CD4-positive, alpha-beta T cell treated with Interleukin-15 for 4 hours (primary cell): ENCODE data around the gene SMYD3.
"Not testable (repeated sequence)": the region's sequence is repeated elsewhere in the genome, so short reads cannot be mapped to it uniquely, and the experiment has no call there.

Experiments
- DNase-seq: peaks from one replicate; pipeline ENCODE4 v3.0.0-alpha.2; 2020; ENCODE audit warnings: low spot score

SMYD3 gene

DNA sequence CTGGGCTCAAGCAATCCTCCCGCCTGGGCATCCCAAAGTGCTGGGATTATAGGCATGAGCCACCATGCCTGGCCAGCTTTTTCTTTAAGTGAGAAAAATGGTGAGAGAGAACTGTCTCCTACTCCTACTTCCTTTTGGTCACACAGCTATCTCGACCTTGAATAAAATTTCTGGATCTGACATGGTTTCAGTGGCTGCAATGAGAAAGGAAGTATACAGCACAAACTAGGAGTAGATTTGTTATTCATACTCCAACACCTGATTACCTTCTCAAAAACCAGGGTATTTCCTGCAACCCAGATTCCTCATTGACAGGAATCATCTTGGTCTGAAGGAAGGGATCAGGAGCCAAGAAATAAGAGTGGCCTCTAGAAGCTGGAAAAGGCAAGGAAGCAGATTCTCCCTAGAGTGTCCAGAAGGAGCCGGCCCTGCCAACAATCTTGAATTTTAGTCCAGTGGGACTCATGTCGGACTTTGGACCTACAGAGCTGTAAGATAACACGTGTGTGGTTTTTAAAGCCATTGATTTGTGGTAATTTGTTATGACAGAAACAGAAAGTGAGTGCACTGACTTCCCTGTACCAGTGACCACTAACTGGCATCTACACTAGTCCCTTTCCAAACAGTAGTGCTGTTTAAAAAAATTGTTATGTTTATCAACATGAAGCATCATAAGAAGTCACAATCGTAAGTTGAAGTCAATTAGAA lies 516.6 kb downstream of the SMYD3 start:
- no peak for DNase-seq

GRCh38 chr1:245988393-245989078 lies 518.5 kb downstream of the SMYD3 start:
- no peak for DNase-seq

DNA sequence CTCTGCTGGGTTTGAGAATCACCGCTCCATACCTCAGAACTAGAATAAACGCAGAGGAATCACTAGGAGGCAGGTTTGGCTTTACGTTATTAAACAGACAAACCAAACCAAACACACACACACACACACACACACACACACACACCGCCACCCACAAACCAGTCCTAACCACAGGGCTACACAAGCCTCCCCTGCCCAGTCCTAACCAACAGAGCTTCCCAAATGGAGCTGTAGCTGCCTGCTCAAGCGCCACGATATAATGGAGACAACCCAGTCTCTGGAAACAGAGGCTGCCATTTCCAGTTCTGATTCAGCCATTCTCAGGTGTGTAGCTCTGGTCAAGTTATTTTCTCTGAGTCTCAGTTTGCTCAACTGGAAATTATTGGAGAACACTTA lies 519.1 kb downstream of the SMYD3 start:
- no peak for DNase-seq

- DNase-seq, result no peak
Observed at GRCh38 chr1:245987577-245987976, 519.5 kb downstream of the SMYD3 start.

DNA sequence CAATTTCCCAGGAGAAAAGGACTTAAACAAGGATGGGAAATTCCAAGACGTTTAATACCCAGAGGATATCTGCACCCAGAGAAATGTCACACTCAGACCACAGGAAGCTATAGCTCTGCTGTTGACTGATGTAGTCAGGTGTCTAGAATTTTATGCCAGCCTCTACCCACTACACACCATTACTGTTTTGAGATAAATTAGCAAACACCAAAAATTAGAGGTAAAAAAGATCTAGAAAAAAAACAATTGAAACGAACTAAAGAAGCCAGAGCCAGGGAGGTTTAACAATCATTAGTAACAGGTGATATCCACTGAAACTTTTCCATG lies 519.9 kb downstream of the SMYD3 start:
- no peak for DNase-seq

GRCh38 chr1:245986404-245987218 lies 520.5 kb downstream of the SMYD3 start:
- no peak for DNase-seq

DNA sequence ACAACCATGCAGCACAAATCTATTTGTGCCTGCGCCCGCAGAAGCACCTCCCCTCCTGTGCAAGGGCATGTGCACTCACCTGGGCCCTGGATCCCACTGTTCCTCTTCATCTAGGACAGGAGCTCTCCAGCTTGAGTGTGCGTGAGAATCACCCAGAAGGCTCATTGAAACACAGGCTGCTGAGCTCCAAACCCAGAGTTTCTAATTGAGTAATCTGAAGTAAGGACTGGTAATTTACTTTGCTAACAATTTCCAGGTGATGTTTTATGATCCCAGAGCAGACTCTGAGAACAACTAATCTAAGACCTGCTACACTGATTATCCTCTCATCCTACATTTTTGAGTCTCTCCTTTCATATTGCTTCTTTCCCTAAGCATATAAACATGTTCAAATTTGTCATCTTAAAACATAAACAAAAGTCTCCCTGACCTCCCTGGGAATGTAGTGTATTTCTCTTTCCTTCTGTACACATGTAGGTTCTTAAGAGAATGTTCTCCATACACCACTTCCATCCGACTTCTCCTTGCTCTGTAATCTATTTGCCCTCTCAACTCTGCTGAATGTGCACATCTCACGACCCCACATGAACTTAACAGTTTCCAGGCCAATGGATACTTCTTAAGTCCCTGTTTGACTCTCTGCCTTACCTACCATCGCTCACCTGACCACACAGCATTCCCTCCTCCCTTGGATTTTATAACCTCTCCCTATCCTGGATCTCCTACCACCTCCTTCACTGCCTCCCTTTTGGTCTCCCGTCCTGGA lies 522.5 kb downstream of the SMYD3 start:
- no peak for DNase-seq

DNA sequence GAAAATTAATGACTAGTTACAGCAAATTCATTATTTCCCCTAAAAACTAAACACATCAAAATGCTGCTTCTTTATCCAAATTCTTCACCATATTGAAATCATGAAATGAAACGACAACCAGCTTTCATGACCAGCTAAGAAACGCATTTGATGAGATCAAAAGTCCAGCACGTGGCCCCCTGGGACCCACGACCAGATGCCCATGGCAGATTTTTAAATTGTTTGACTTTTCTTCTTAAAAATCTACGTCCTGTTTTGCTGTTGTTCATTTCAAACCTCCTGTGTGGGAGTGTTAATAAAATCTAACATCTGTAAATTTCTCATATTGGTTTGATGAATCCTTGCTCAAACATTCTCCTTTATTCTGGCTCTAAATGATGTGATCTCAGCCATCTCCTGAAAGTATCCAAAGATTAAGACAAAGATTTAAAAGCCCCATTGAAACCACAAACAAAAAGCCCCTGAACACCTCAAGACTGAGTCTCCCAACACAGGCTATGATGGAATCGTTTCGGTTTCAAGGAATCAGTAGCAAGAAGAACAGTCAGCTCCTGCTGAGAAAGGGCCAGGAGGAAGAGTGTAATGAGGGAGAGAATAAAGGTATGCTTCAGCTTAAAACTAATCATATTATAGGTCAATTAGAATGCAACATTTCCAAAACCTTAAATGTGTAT lies 523.6 kb downstream of the SMYD3 start:
- no peak for DNase-seq

GRCh38 chr1:245979589-245979988 lies 527.5 kb downstream of the SMYD3 start:
- DNase-seq, result no peak

DNA sequence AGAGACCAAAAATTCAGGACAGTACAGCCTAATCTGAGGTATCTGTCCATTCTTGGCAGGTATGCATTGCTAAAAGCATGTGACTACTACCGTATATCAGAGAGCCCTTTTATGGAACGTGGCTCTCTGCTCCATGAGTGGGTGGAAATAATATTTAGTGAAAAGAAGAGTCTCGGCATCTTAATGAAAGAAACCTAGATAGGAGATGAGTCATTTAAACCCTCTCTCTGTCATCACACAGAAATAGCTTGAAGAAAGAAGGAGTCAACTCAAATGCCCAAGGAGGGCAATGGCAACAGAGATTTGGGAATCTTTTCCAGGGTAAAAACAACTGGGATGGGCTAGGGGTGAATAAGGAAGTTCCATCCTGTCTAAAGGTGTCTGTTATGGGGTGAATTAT lies 528.2 kb downstream of the SMYD3 start:
- DNase-seq, result no peak

DNA sequence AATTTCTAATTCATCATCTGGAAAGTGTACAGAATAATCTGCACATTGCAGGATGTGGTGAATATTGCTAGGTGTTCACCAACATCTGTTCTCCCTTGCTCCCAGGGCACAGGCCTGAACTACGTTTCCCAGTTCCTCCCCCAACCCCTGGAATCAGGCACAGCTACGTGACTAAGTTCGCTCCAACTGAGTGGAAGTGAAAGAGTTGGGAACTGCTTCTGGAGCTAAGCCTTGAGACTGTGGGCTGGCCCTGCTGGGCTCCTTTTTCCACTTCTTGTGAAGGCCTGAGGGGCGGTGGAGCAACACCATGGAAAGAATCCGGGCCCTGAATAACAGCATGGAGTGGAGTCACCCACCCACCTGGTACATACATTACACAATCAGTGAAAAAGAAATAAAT lies 534.6 kb downstream of the SMYD3 start:
- no peak for DNase-seq

DNA sequence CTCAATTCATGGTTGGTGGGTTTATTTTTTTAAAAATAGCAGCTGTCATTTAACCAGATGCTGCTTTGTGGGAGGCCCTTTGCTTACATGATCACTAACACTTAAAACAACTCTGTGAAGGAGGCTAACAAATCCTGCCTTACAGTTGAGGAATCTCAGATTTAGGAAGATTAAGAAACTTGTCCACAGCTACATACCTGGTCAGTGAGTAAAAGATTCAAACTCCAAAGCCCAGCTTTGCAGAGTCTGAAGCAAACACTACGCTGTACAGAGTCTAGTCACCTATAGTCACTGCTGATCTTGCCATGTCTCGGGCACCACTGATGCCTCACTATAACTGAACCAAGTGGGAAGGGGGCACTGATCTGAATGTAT lies 535.4 kb downstream of the SMYD3 start:
- no peak for DNase-seq

DNA sequence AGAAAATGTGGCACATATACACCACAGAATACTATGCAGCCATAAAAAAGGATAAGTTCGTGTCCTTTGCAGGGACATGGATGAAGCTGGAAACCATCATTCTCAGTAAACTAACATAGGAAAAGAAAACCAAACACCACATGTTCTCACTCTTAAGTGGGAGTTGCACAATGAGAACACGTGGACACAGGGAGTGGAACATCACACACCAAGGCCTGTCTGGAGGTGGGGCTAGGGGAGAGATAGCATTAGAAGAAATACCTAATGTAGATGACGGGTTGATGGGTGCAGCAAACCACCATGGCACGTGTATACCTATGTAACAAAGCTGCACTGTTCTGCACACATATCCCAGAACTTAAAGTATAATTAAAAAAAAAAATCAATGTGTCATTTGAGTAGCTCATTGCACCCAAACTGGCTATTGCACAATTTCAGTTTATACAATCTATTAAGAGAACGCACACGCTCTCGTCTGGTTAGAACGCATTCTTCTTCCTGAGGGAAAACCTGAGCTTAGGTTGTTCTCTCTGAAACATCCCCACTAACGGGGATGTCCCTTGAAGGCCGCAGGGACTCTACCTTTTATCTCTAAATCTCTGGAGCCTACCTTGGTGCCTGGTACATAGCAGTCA lies 535.9 kb downstream of the SMYD3 start:
- not testable (repeated sequence) for DNase-seq

DNA sequence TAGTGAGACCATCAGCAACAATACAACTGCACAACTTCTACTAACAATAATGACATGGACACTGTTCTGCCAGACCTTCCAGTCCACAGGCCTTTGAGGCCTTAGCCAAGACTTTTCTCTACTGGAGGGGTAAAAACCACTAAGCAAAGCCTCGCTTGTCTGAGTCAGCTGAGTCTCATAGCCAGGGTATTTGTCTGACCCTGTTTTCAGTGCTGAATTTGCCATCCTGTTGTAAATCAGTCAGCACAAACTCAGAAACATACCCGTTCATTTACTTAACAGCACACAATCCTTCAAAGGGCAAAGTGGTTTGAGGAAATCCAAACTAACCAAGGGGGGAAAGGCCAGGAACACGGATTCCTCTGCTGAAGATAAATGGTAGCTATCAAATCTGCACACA lies 537.8 kb downstream of the SMYD3 start:
- no peak for DNase-seq

GRCh38 chr1:245968775-245969174 lies 538.3 kb downstream of the SMYD3 start:
- no peak for DNase-seq

GRCh38 chr1:245965398-245965797 lies 541.7 kb downstream of the SMYD3 start:
- no peak for DNase-seq

- DNase-seq, result no peak
Observed at GRCh38 chr1:245963649-245964048, 543.4 kb downstream of the SMYD3 start.

DNA sequence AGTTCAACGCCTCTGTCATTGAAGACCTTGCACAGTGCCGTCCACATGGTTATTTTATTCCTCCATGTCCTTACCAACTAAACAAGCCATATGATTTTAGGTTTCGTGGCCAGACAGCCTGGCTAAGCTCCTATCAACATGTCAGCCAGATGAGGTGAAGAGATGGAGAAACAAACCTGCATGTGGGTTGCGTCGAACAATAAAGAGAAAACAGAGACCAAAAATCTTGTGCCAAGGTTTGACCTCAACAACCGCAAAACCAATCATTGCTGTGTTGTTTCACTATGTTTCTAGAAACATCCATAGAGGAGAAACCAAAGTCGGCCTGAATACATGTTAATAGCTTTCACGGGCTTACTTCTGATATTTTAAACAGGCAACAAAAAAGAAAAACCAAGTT lies 544.6 kb downstream of the SMYD3 start:
- no peak for DNase-seq

DNA sequence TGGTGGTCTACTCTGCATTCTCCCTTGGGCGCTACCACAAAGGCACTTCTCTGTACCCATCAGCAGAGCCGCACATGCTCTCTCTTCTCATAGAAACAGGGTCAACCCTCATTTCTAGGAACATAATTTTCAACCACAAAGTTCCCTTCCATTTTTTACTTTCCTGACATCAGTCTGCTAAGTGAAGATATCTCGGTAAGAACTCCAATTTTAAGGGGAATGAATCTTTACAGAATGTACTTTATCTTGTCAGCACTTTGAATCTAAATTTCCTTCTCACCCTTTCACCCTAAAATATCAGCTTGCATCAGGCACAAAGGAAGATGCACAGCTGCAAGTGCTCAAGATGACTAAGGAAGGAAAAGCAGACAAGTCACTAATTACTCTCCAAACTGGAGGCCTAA lies 545.9 kb downstream of the SMYD3 start:
- no peak for DNase-seq

DNA sequence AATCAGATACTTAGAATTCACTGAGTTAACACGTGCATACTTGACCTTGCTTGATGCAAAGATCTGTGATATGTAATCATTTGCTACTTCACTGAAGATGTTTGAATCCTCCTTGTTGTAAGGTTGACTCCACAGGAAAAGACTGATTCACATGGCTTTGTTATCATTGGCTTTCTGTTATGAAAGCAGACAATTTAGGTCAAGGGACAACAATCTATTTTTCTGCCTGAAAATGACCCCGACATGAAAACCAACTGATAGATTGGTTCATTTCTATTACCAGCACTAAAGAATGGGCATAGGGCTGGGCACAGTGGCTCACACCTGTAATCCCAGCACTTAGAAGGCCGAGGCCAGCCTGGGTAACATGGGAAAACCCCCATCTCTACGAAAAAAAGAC lies 546.9 kb downstream of the SMYD3 start:
- DNase-seq, result no peak

DNA sequence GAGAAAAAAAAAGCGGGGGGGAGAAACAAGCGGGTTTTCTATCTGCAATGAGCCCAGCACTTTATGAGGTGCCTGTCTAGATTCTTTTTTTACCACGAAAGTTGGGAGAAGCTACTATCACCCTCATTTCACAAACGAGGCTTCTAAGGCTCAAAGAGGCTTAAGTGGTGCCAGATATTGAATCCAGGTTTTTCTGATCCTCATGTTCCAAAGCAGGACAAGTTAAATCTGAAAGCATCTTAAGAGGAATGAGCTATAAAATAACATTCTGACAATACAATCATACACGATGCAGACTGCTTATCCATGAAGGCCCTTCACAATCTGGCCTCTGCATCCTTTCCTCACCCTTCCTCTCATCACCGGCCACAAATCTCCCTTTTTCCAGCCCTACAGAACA lies 549.1 kb downstream of the SMYD3 start:
- DNase-seq, result no peak
